Neural cell (in vitro differentiated cells): ENCODE data around the gene ZRANB3. TPM values are rescaled to one million over a fixed set of nuclear protein-coding genes. Genes with fewer than 3 reads are reported as not detected.

ENCODE experiments used
- H2AFZ ChIP-seq: fragments of 200-600, 300-800 bp; sonication (generic), shearing (Covaris generic); 2 replicates; pipeline ENCODE4 v1.6.0; 2014; ENCODE audit warnings: low read depth, mild to moderate bottlenecking, antibody characterized with exemption, low read length, moderate library complexity
- H3F3A ChIP-seq: fragments of 200-600 bp; shearing (Covaris generic); 2 replicates; pipeline ENCODE4 v1.6.1; 2016; ENCODE audit warnings: mild to moderate bottlenecking, moderate library complexity, mixed read lengths, antibody characterized with exemption, low read length; ENCODE audit not compliant: insufficient read depth, poor library complexity, severe bottlenecking
- H3K27ac ChIP-seq: fragments of 200-600, 300-800 bp; sonication (generic), shearing (Covaris generic); 2 replicates; pipeline ENCODE4 v1.5.1; 2014; ENCODE audit warnings: mild to moderate bottlenecking, low read length, moderate library complexity
- H3K27me3 ChIP-seq: fragments of 300-800, 200-600 bp; sonication (generic), shearing (Covaris generic); 2 replicates; pipeline ENCODE4 v1.6.0; 2014; ENCODE audit warnings: mild to moderate bottlenecking, low read depth, low read length, moderate library complexity; ENCODE audit not compliant: insufficient read depth
- H3K36me3 ChIP-seq: fragments of 300-800, 200-600 bp; sonication (generic), shearing (Covaris generic); 2 replicates; pipeline ENCODE4 v1.5.1; 2014; ENCODE audit warnings: mild to moderate bottlenecking, antibody characterized with exemption, low read length, moderate library complexity; ENCODE audit not compliant: insufficient read depth
- H3K4me2 ChIP-seq: fragments of 300-800, 200-600 bp; sonication (generic), shearing (Covaris generic); 2 replicates; pipeline ENCODE4 v1.6.0; 2014; ENCODE audit warnings: mild to moderate bottlenecking, low read length
- H3K4me3 ChIP-seq: fragments of 300-800, 200-600 bp; sonication (generic), shearing (Covaris generic); 2 replicates; pipeline ENCODE4 v1.5.1; 2014; ENCODE audit warnings: mild to moderate bottlenecking, low read length, moderate library complexity
- H3K79me2 ChIP-seq: fragments of 200-600 bp; shearing (Covaris generic); replicated peaks from 2 replicates; pipeline ENCODE4 v1.6.0; 2014; ENCODE audit warnings: mild to moderate bottlenecking, low read length, moderate library complexity; ENCODE audit not compliant: insufficient read depth
- H3K9ac ChIP-seq: fragments of 300-800, 200-600 bp; sonication (generic), shearing (Covaris generic); 2 replicates; pipeline ENCODE4 v1.6.1; 2016; ENCODE audit warnings: mild to moderate bottlenecking, low read length, mixed read lengths
- H3K9me2 ChIP-seq: fragments of 200-600 bp; shearing (Covaris generic); 2 replicates; pipeline ENCODE4 v1.6.1; 2016; ENCODE audit warnings: mild to moderate bottlenecking, low read length, mixed read lengths; ENCODE audit not compliant: insufficient read depth
- H3K9me3 ChIP-seq: fragments of 200-600, 300-800 bp; sonication (generic), shearing (Covaris generic); 2 replicates; pipeline ENCODE4 v1.6.1; 2016; ENCODE audit warnings: mild to moderate bottlenecking, mixed run types, low read length, moderate library complexity, mixed read lengths
- H4K20me1 ChIP-seq: fragments of 200-600 bp; shearing (Covaris generic); 2 replicates; pipeline ENCODE4 v1.6.1; 2016; ENCODE audit warnings: mild to moderate bottlenecking, mixed run types; ENCODE audit not compliant: insufficient read depth
- CTCF ChIP-seq: fragments of 450-650 bp; IDR thresholded peaks from 2 replicates; pipeline ENCODE4 v1.5.1; 2014; ENCODE audit warnings: antibody characterized with exemption, mild to moderate bottlenecking, moderate library complexity; ENCODE audit not compliant: poor library complexity, severe bottlenecking
- EP300 ChIP-seq: fragments of 450-650 bp; conservative IDR thresholded peaks from 2 replicates; pipeline ENCODE4 v1.6.1; 2014; ENCODE audit warnings: antibody characterized with exemption, mild to moderate bottlenecking, moderate library complexity; ENCODE audit not compliant: poor library complexity, severe bottlenecking
- EZH2 ChIP-seq: fragments of 200-600, 300-800 bp; shearing (Covaris generic), sonication (generic); IDR thresholded peaks from 2 replicates; pipeline ENCODE4 v1.6.1; 2014; ENCODE audit warnings: antibody characterized with exemption, low read length, borderline replicate concordance, mild to moderate bottlenecking; ENCODE audit not compliant: insufficient read depth, poor library complexity, severe bottlenecking
- MXI1 ChIP-seq: fragments of 450-650 bp; conservative IDR thresholded peaks from 2 replicates; pipeline ENCODE4 v1.6.1; 2014; ENCODE audit warnings: antibody characterized with exemption, mild to moderate bottlenecking; ENCODE audit not compliant: poor library complexity, severe bottlenecking
- POLR2AphosphoS5 ChIP-seq: IDR thresholded peaks from 2 replicates; pipeline ENCODE4 v1.6.1; 2012
- RAD21 ChIP-seq: fragments of 450-650 bp; conservative IDR thresholded peaks from 2 replicates; pipeline ENCODE4 v1.6.1; 2014; ENCODE audit warnings: antibody characterized with exemption, mild to moderate bottlenecking, moderate library complexity
- REST ChIP-seq: IDR thresholded peaks from 2 replicates; pipeline ENCODE4 v1.6.1; 2012; ENCODE audit warnings: borderline replicate concordance
- SMC3 ChIP-seq: fragments of 450-650 bp; conservative IDR thresholded peaks from 2 replicates; pipeline ENCODE4 v1.6.1; 2014; ENCODE audit warnings: antibody characterized with exemption, mild to moderate bottlenecking, moderate library complexity; ENCODE audit not compliant: poor library complexity
- TAF1 ChIP-seq: IDR thresholded peaks from 2 replicates; pipeline ENCODE4 v1.6.1; 2012; ENCODE audit warnings: low read depth
- polyA plus RNA-seq: library from polyadenylated mRNA; depleted of rRNA; stranded (reverse); fragments of >200 nt; gene quantifications from 2 replicates; pipeline ENCODE4 v1.2.3, GENCODE V29; 2014

The ZRANB3 gene
- polyA plus RNA-seq, 1 donor from 2014 or later = 3.5 TPM

- no peak overlapping the region for H3K9ac ChIP-seq
- TF ChIP-seq EZH2 = no peak
- no peak for TF ChIP-seq EP300
- no peak for TF ChIP-seq SMC3
- no peak for TF ChIP-seq POLR2AphosphoS5
- TF ChIP-seq CTCF = no peak
- TF ChIP-seq RAD21 = no peak
- TF ChIP-seq REST = no peak
- no peak for TF ChIP-seq TAF1
- no peak for TF ChIP-seq MXI1
- H3K4me2 ChIP-seq = no peak overlapping the region
- H3K9me2 ChIP-seq = peaks cover 3% of the 10 kb centered on the region
- no peaks in the 10 kb centered on the region for H3K36me3 ChIP-seq
- H3K27me3 ChIP-seq = no peaks in the 10 kb centered on the region
- H4K20me1 ChIP-seq = no peaks in the 10 kb centered on the region
- no peaks in the 10 kb centered on the region for H3K9me3 ChIP-seq
- H3F3A ChIP-seq = peaks cover 3% of the 10 kb centered on the region
- no peak overlapping the region for H3K4me3 ChIP-seq
- H2AFZ ChIP-seq = no peak overlapping the region
- no peaks in the 10 kb centered on the region for H3K79me2 ChIP-seq
- H3K27ac ChIP-seq = no peak overlapping the region
These were observed 304.1 kb downstream of the ZRANB3 start for GRCh38 chr2:135226961-135227360.

- Histone ChIP-seq H3F3A (peaks cover 3% of the 10 kb centered on the region), H3K9ac (no peak overlapping the region), H3K79me2 (no peaks in the 10 kb centered on the region), H3K4me2 (no peak overlapping the region), H3K9me3 (no peaks in the 10 kb centered on the region), H3K27ac (no peak overlapping the region), H4K20me1 (no peaks in the 10 kb centered on the region), H2AFZ (no peak overlapping the region), H3K4me3 (no peak overlapping the region), H3K27me3 (no peaks in the 10 kb centered on the region), H3K36me3 (no peaks in the 10 kb centered on the region), H3K9me2 (peaks cover 3% of the 10 kb centered on the region)
- TF ChIP-seq MXI1 = no peak
- TF ChIP-seq CTCF = no peak
- TF ChIP-seq TAF1 = no peak
- TF ChIP-seq RAD21 = no peak
- no peak for TF ChIP-seq POLR2AphosphoS5
- no peak for TF ChIP-seq SMC3
- TF ChIP-seq REST = no peak
- no peak for TF ChIP-seq EZH2
- no peak for TF ChIP-seq EP300
These were observed 305.2 kb downstream of the ZRANB3 start for GRCh38 chr2:135225781-135226180.
